Stimulated activated CD8-positive, alpha-beta memory T cell treated with anti-CD3 and anti-CD28 coated beads, Interleukin-7, amount 100 ng/mL, for 48 hours (primary cell): Measurements from ENCODE around the gene ZNF169.
"Not testable (repeated sequence)": the region's sequence is repeated elsewhere in the genome, so short reads cannot be mapped to it uniquely, and the experiment has no call there.

ENCODE experiments used
- DNase-seq, 2 donors: peaks; one replicate each; pipeline ENCODE4 v3.0.0-alpha.2; 2020; ENCODE audit warnings: low read depth in 1 of 2; ENCODE audit errors: extremely low read depth in 1 of 2

Gene ZNF169

GRCh38 chr9:94341703-94342102 is 82.6 kb downstream of the ZNF169 start:
- DNase-seq: not testable (repeated sequence)

GRCh38 chr9:94347451-94347850 is 88.4 kb downstream of the ZNF169 start:
- not testable (repeated sequence) for DNase-seq

- DNase-seq: not testable (repeated sequence)
Measured at GRCh38 chr9:94348754-94349153, 89.7 kb downstream of the ZNF169 start.
